ENCODE measurements around the gene TWF2. TPM values are rescaled to one million over a fixed set of nuclear protein-coding genes. Genes with fewer than 3 reads are reported as not detected.
A peak's percentile ranks its signal among the peaks of the same experiment; 100 is the strongest.
"Not testable (repeated sequence)": the region's sequence is repeated elsewhere in the genome, so short reads cannot be mapped to it uniquely, and the experiment has no call there.

TWF2 gene
- total and polyA plus RNA-seq, 5 experiments from 2014 or later, result 77.2 to 171 (median 112) TPM

- peaks cover 18 to 40% (median 22%) of the 10 kb centered on the region in 3 donors for H3K36me3 Mint-ChIP-seq
- peak overlapping the region; percentile 93 to 99 (median 97) for H3K27ac Mint-ChIP-seq
- ATAC-seq (peak; percentile 5 to 19), DNase-seq (peak; percentile 58 to 85 (median 68))
- no peaks in the 10 kb centered on the region for H3K27me3 Mint-ChIP-seq
- peak overlapping the region; percentile 92 to 100 (median 96) for H3K4me3 Mint-ChIP-seq
- peaks cover 35 to 85% (median 67%) of the 10 kb centered on the region in 4 donors for H3K4me1 Mint-ChIP-seq
- POLR2A ChIA-PET, result interaction anchor here (0.6 to 21.1 kb wide), 7 partner anchors 11 to 431 kb away, joined by 3 to 1841 read pairs (median 5); partner anchors contain the start of genes ABHD14A, GLYCTK, PPM1M and TLR9
- H3K9me3 Mint-ChIP-seq, result no peaks in the 10 kb centered on the region
Measured at GRCh38 chr3:52277071-52277964, 38.4 kb upstream of the TWF2 start.

GRCh38 chr3:52274781-52275180, 35.8 kb upstream of the TWF2 start:
- Mint-ChIP-seq H3K4me3 (peak overlapping the region; percentile 92 to 100 (median 96)), H3K4me1 (peaks cover 36 to 89% (median 70%) of the 10 kb centered on the region in 4 donors), H3K36me3 (peaks cover 18 to 64% (median 32%) of the 10 kb centered on the region in 3 donors), H3K27ac (peak overlapping the region; percentile 91 to 99 (median 97))
- not testable (repeated sequence) for DNase-seq, ATAC-seq, H3K27me3 Mint-ChIP-seq, H3K9me3 Mint-ChIP-seq
- POLR2A ChIA-PET, result interaction anchor here (0.9 to 21.1 kb wide), 5 partner anchors 7 to 65 kb away, joined by 4 to 1841 read pairs (median 7); partner anchors contain the start of genes GLYCTK, PPM1M, TLR9 and TWF2

GRCh38 chr3:52272831-52273230, 33.9 kb upstream of the TWF2 start:
- H3K27me3 Mint-ChIP-seq, result no peaks in the 10 kb centered on the region
- H3K36me3 Mint-ChIP-seq, result peaks cover 14 to 82% (median 37%) of the 10 kb centered on the region in 3 donors
- no peaks in the 10 kb centered on the region for H3K9me3 Mint-ChIP-seq
- H3K27ac Mint-ChIP-seq, result peak overlapping the region; percentile 91 to 99 (median 97)
- ATAC-seq, result peak; percentile 35 to 53
- H3K4me1 Mint-ChIP-seq, result peaks cover 36 to 95% (median 72%) of the 10 kb centered on the region in 4 donors
- POLR2A ChIA-PET, result interaction anchor here (0.6 to 58.8 kb wide), 6 partner anchors 10 to 289 kb away, joined by 3 to 1841 read pairs (median 18); partner anchors contain the start of genes ACY1, GLYCTK, PPM1M and TLR9
- peak overlapping the region; percentile 92 to 100 (median 96) for H3K4me3 Mint-ChIP-seq
- peak in 1 of 10 donors; percentile 37 for DNase-seq

GRCh38 chr3:52272172-52272571, 33.2 kb upstream of the TWF2 start:
- Mint-ChIP-seq H3K4me3 (peak overlapping the region; percentile 79 to 98 (median 93)), H3K36me3 (peaks cover 9 to 86% (median 39%) of the 10 kb centered on the region in 3 donors), H3K4me1 (peaks cover 38 to 98% (median 76%) of the 10 kb centered on the region in 4 donors), H3K27ac (peak overlapping the region; percentile 92 to 99 (median 97))
- ATAC-seq, DNase-seq, H3K27me3 Mint-ChIP-seq, H3K9me3 Mint-ChIP-seq: not testable (repeated sequence)
- POLR2A ChIA-PET, result interaction anchor here (0.7 to 58.8 kb wide), 5 partner anchors 9 to 289 kb away, joined by 3 to 1841 read pairs (median 23); partner anchors contain the start of genes ACY1, GLYCTK, PPM1M and TLR9

GRCh38 chr3:52270252-52270754, 31.3 kb upstream of the TWF2 start:
- Mint-ChIP-seq H3K27me3 (no peaks in the 10 kb centered on the region), H3K4me3 (peak overlapping the region; percentile 79 to 98 (median 93)), H3K36me3 (peaks cover 7 to 95% (median 46%) of the 10 kb centered on the region in 3 donors), H3K4me1 (peaks cover 35 to 93% (median 82%) of the 10 kb centered on the region in 4 donors), H3K9me3 (no peaks in the 10 kb centered on the region), H3K27ac (peak overlapping the region; percentile 92 to 99 (median 97))
- POLR2A ChIA-PET, result interaction anchor here (45.0 to 58.8 kb wide), 2 partner anchors 13 to 33 kb away, joined by 1452 to 1841 read pairs; partner anchors contain the start of genes GLYCTK, PPM1M, TLR9 and TWF2
- ATAC-seq (no peak), DNase-seq (no peak)

GRCh38 chr3:52269776-52270175, 30.8 kb upstream of the TWF2 start:
- H3K27ac Mint-ChIP-seq, result peak overlapping the region; percentile 92 to 99 (median 97)
- H3K4me1 Mint-ChIP-seq, result peaks cover 35 to 92% (median 80%) of the 10 kb centered on the region in 4 donors
- ATAC-seq (no peak), DNase-seq (no peak)
- H3K36me3 Mint-ChIP-seq, result peaks cover 7 to 95% (median 48%) of the 10 kb centered on the region in 3 donors
- H3K27me3 Mint-ChIP-seq, result no peaks in the 10 kb centered on the region
- H3K4me3 Mint-ChIP-seq, result peak overlapping the region; percentile 79 to 98 (median 93)
- POLR2A ChIA-PET, result interaction anchor here (1.8 to 58.8 kb wide), 3 partner anchors 9 to 33 kb away, joined by 6 to 1841 read pairs (median 1452); partner anchors contain the start of genes GLYCTK, PPM1M, TLR9 and TWF2
- H3K9me3 Mint-ChIP-seq, result no peaks in the 10 kb centered on the region

- H3K4me1 Mint-ChIP-seq, result peaks cover 42 to 92% (median 81%) of the 10 kb centered on the region in 4 donors
- peak; percentile 54 to 60 for ATAC-seq
Measured at GRCh38 chr3:52268036-52268435, 29.1 kb upstream of the TWF2 start.

GRCh38 chr3:52265387-52265786, 26.4 kb upstream of the TWF2 start:
- no peak for ATAC-seq
- Mint-ChIP-seq H3K36me3 (peaks cover 17 to 97% (median 69%) of the 10 kb centered on the region in 3 donors), H3K4me1 (peaks cover 38 to 90% (median 82%) of the 10 kb centered on the region in 4 donors), H3K9me3 (no peaks in the 10 kb centered on the region), H3K27ac (peak overlapping the region; percentile 15 to 93 (median 74)), H3K4me3 (peak overlapping the region in 1 of 10 donors; percentile 49), H3K27me3 (no peaks in the 10 kb centered on the region)
- POLR2A ChIA-PET, result interaction anchor here (45.0 to 58.8 kb wide), 2 partner anchors 18 to 28 kb away, joined by 1452 to 1841 read pairs; partner anchors contain the start of genes GLYCTK, PPM1M, TLR9 and TWF2
- no peak for DNase-seq

More at GRCh38 chr3:52268036-52268435, 29.1 kb upstream of the TWF2 start:
- POLR2A ChIA-PET, result interaction anchor here (1.8 to 58.8 kb wide), 3 partner anchors 7 to 31 kb away, joined by 6 to 1841 read pairs (median 1452); partner anchors contain the start of genes GLYCTK, PPM1M, TLR9 and TWF2
- peak in 3 of 10 donors; percentile 43 to 69 (median 53) for DNase-seq
- Mint-ChIP-seq H3K4me3 (peak overlapping the region; percentile 40 to 96 (median 73)), H3K27me3 (no peaks in the 10 kb centered on the region), H3K9me3 (no peaks in the 10 kb centered on the region), H3K36me3 (peaks cover 20 to 95% (median 56%) of the 10 kb centered on the region in 3 donors), H3K27ac (peak overlapping the region; percentile 92 to 99 (median 96))

GRCh38 chr3:52262447-52262846, 23.5 kb upstream of the TWF2 start:
- DNase-seq, result peak in 1 of 10 donors; percentile 37

GRCh38 chr3:52259448-52259847, 20.5 kb upstream of the TWF2 start:
- peak overlapping the region; percentile 60 to 100 (median 86) for H3K27ac Mint-ChIP-seq
- H3K4me3 Mint-ChIP-seq, result peak overlapping the region in 1 of 10 donors; percentile 23
- peaks cover 35 to 99% (median 95%) of the 10 kb centered on the region in 4 donors for H3K4me1 Mint-ChIP-seq
- no peaks in the 10 kb centered on the region for H3K27me3 Mint-ChIP-seq
- POLR2A ChIA-PET, result interaction anchor here (1.9 to 58.8 kb wide), 4 partner anchors 10 to 24 kb away, joined by 6 to 1841 read pairs (median 732); partner anchors contain the start of genes GLYCTK, PPM1M, TLR9 and TWF2
- no peak for ATAC-seq
- DNase-seq, result no peak
- no peaks in the 10 kb centered on the region for H3K9me3 Mint-ChIP-seq
- peaks cover 12 to 97% (median 69%) of the 10 kb centered on the region in 3 donors for H3K36me3 Mint-ChIP-seq

More at GRCh38 chr3:52262447-52262846, 23.5 kb upstream of the TWF2 start:
- POLR2A ChIA-PET, result interaction anchor here (2.0 to 58.8 kb wide), 3 partner anchors 9 to 25 kb away, joined by 23 to 1841 read pairs (median 1452); partner anchors contain the start of genes GLYCTK, PPM1M, TLR9 and TWF2
- Mint-ChIP-seq H3K27ac (peak overlapping the region; percentile 49 to 96 (median 91)), H3K4me3 (peak overlapping the region; percentile 34 to 78 (median 56)), H3K9me3 (no peaks in the 10 kb centered on the region), H3K27me3 (no peaks in the 10 kb centered on the region), H3K4me1 (peaks cover 32 to 92% (median 85%) of the 10 kb centered on the region in 4 donors), H3K36me3 (peaks cover 17 to 98% (median 78%) of the 10 kb centered on the region in 3 donors)
- peak; percentile 46 to 81 for ATAC-seq

- H3K27me3 Mint-ChIP-seq, result no peaks in the 10 kb centered on the region
- peaks cover 8 to 96% (median 67%) of the 10 kb centered on the region in 3 donors for H3K36me3 Mint-ChIP-seq
- POLR2A ChIA-PET, result interaction anchor here (2.1 to 58.8 kb wide), 3 partner anchors 13 to 25 kb away, joined by 13 to 1841 read pairs (median 1452); partner anchors contain the start of genes GLYCTK, PPM1M, TLR9 and TWF2
- peaks cover 31 to 99% (median 95%) of the 10 kb centered on the region in 4 donors for H3K4me1 Mint-ChIP-seq
- H3K4me3 Mint-ChIP-seq, result peak overlapping the region in 3 of 10 donors; percentile 11 to 45 (median 23)
- peak overlapping the region; percentile 57 to 100 (median 87) for H3K27ac Mint-ChIP-seq
- no peak for DNase-seq
- no peak for ATAC-seq
- H3K9me3 Mint-ChIP-seq, result no peaks in the 10 kb centered on the region
Measured at GRCh38 chr3:52259035-52259434, 20.1 kb upstream of the TWF2 start.

Measured in naive thymus-derived CD8-positive, alpha-beta T cell (primary cell).